K562 (cell line): ENCODE data around the gene SH3TC2.

Experiments used
- FOXJ3 ChIP-seq: sonication (generic); formaldehyde crosslinking; IDR thresholded peaks from 2 replicates; pipeline ENCODE4 v1.4.0; 2020; ENCODE audit warnings: mild to moderate bottlenecking, missing genetic modification reagents
- MYC ChIP-seq, 2 experiments: fragments of 250-450 bp in 1 of 2; sonication (Bioruptor Pico) in 1 of 2; IDR thresholded peaks; 2 replicates each; pipeline versions ENCODE4 v1.5.1 to v1.6.1; 2012 to 2021; ENCODE audit warnings: low read depth in 2 of 2, borderline replicate concordance in 1 of 2, improper control_type of control experiment in 1 of 2, low read length in 1 of 2, mild to moderate bottlenecking in 1 of 2, moderate library complexity in 1 of 2
- SRSF1 ChIP-seq: fragments of 200-400 bp; formaldehyde crosslinking; IDR thresholded peaks from 2 replicates; pipeline ENCODE4 v1.6.1; 2017; ENCODE audit warnings: mild to moderate bottlenecking, low read depth, low read length, moderate library complexity
- USF2 ChIP-seq: sonication (generic); formaldehyde crosslinking; IDR thresholded peaks from 2 replicates; pipeline ENCODE4 v1.5.0; 2020; ENCODE audit warnings: missing genetic modification reagents
- ZNF143 ChIP-seq: sonication (generic); formaldehyde crosslinking; IDR thresholded peaks from 2 replicates; pipeline ENCODE4 v1.9.0; 2022; ENCODE audit warnings: mild to moderate bottlenecking, missing genetic modification reagents
- TF ChIP-seq, protein P1 (sequence below): fragments of 250-450 bp; sonication (Bioruptor Pico); IDR thresholded peaks from 2 replicates; pipeline ENCODE4 v1.5.0; 2021; ENCODE audit warnings: mild to moderate bottlenecking, borderline replicate concordance

DNA sequence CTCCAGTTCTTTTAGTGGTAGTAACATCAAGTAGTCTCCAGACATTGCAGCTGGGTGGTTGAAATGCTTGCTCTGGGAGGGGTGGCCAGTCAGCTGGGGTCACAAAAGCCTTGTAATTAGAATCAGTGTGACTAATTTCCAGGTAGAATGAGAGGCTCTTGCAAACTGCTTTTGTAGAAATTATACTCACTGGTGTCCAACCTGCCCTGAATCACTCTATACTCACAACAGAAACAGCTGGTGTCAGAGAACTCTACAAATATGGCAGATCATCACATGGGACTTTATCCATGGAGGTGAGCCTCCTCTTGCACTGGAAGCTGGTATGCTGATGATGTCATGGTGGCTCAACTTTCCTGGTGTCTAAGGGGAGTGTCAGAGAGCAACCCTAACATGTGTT lies 71.3 kb downstream of the SH3TC2 start:
- TF ChIP-seq FOXJ3 = no peak
- TF ChIP-seq, protein P1, sequence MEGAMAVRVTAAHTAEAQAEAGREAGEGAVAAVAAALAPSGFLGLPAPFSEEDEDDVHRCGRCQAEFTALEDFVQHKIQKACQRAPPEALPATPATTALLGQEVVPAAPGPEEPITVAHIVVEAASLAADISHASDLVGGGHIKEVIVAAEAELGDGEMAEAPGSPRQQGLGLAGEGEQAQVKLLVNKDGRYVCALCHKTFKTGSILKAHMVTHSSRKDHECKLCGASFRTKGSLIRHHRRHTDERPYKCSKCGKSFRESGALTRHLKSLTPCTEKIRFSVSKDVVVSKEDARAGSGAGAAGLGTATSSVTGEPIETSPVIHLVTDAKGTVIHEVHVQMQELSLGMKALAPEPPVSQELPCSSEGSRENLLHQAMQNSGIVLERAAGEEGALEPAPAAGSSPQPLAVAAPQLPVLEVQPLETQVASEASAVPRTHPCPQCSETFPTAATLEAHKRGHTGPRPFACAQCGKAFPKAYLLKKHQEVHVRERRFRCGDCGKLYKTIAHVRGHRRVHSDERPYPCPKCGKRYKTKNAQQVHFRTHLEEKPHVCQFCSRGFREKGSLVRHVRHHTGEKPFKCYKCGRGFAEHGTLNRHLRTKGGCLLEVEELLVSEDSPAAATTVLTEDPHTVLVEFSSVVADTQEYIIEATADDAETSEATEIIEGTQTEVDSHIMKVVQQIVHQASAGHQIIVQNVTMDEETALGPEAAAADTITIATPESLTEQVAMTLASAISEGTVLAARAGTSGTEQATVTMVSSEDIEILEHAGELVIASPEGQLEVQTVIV = no peak
- no peak for TF ChIP-seq MYC (IDR thresholded peaks at IDR 0.05; ENCODE audit: low read depth, low read length)
- no peak for TF ChIP-seq MYC (CRISPR knock-in tag; IDR thresholded peaks at IDR 0.05; ENCODE audit: borderline replicate concordance, low read depth)
- no peak for TF ChIP-seq ZNF143
- no peak for TF ChIP-seq SRSF1
- TF ChIP-seq USF2 = no peak
